ENCODE results near the gene MATCAP1. TPM values are rescaled to one million over a fixed set of nuclear protein-coding genes. Genes with fewer than 3 reads are reported as not detected.
A peak's percentile ranks its signal among the peaks of the same experiment; 100 is the strongest.

The MATCAP1 gene
- total RNA-seq: 10 to 100 TPM; 33.1 to 41.8 TPM
- polyA plus RNA-seq: 10 to 100 TPM; 18.5 to 18.8 TPM
- long read RNA-seq, donor 1, partial matches to known transcripts: 6 of 11 reads
- long read RNA-seq, donor 1, other reads (novel, unspliced or antisense): 0 of 11 reads
- long read RNA-seq, donor 2, partial matches to known transcripts: 0 of 3 reads
- long read RNA-seq, donor 2, other reads (novel, unspliced or antisense): 0 of 3 reads
- long read RNA-seq, donor 3, partial matches to known transcripts: 37 of 40 reads
- long read RNA-seq, donor 3, other reads (novel, unspliced or antisense): 0 of 40 reads
- long read RNA-seq, donor 4, partial matches to known transcripts: 0 of 3 reads
- long read RNA-seq, donor 4, other reads (novel, unspliced or antisense): 0 of 3 reads
- long read RNA-seq, donor 5, transcript KIAA0895L-203 (3 exons, 2,824 nt): major isoform, 5 of 7 reads
- long read RNA-seq, donor 5, partial matches to known transcripts: 0 of 7 reads
- long read RNA-seq, donor 5, other reads (novel, unspliced or antisense): 0 of 7 reads

- peak within 1 kb of the TSS; percentile 59 to 74 for H3K9ac ChIP-seq (ENCODE audit: insufficient read depth in 1 of 2, low read length in 2 of 2)
- peaks cover 0 to 35% (median 12%) of the 10 kb centered on the region in 5 donors for H3K4me1 ChIP-seq (ENCODE audit: control insufficient read depth in 5 of 5, insufficient read depth in 5 of 5, low read length in 5 of 5)
- WGBS, 2 donors: 0 to 1% methylated on average over 73 to 77 of the region's 77 CpGs
- no peak for TF ChIP-seq CTCF (IDR thresholded peaks at IDR 0.05; ENCODE audit: control extremely low read depth, extremely low read depth)
- DNase-seq: peak; percentile 96 to 98 (median 98)
- peak within 1 kb of the TSS; percentile 92 to 95 for H3K27ac ChIP-seq (ENCODE audit: low read depth in 1 of 2, low read length in 1 of 2)
- H3K4me3 ChIP-seq: peak within 1 kb of the TSS; percentile 59
- H3K36me3 ChIP-seq (ENCODE audit: control insufficient read depth in 4 of 4, insufficient read depth in 4 of 4, low read length in 4 of 4): no peaks in the 10 kb centered on the region
- no peaks in the 10 kb centered on the region for H3K9me3 ChIP-seq (ENCODE audit: control insufficient read depth in 4 of 4, insufficient read depth in 3 of 4, low read length in 3 of 4)
- peak; percentile 95 for ATAC-seq (ENCODE audit: insufficient read depth, low FRiP score)
- no peaks in the 10 kb centered on the region for H3K27me3 ChIP-seq (ENCODE audit: control insufficient read depth in 3 of 3, insufficient read depth in 3 of 3, low read length in 2 of 3)
Observed at GRCh38 chr16:67183627-67184452, at the start of gene MATCAP1. TSS of gene MATCAP1 (minus strand) at chr16:67183963. CDS start at chr16:67180610, 3,353 bp downstream.

- no peak for TF ChIP-seq CTCF (IDR thresholded peaks at IDR 0.05; ENCODE audit: control extremely low read depth, extremely low read depth)
- Histone ChIP-seq H3K9me3 (ENCODE audit: control insufficient read depth in 4 of 4, insufficient read depth in 3 of 4, low read length in 3 of 4) (no peaks in the 10 kb centered on the region), H3K9ac (ENCODE audit: insufficient read depth in 1 of 2, low read length in 2 of 2) (no peak overlapping the region), H3K27me3 (ENCODE audit: control insufficient read depth in 3 of 3, insufficient read depth in 3 of 3, low read length in 2 of 3) (no peaks in the 10 kb centered on the region), H3K27ac (ENCODE audit: low read depth in 1 of 2, low read length in 1 of 2) (peak overlapping the region in 1 of 2 donors; percentile 29), H3K36me3 (ENCODE audit: control insufficient read depth in 4 of 4, insufficient read depth in 4 of 4, low read length in 4 of 4) (peaks cover 11 to 67% (median 50%) of the 10 kb centered on the region in 4 donors), H3K4me3 (no peak overlapping the region), H3K4me1 (ENCODE audit: control insufficient read depth in 5 of 5, insufficient read depth in 5 of 5, low read length in 5 of 5) (peaks cover 2 to 12% (median 9%) of the 10 kb centered on the region in 5 donors)
- 88 to 95% methylated on average over 12 of the region's 12 CpGs for WGBS, 2 donors
- ATAC-seq (ENCODE audit: insufficient read depth, low FRiP score): no peak
- no peak for DNase-seq
Observed at GRCh38 chr16:67230809-67231660, 47.3 kb upstream of the MATCAP1 start.

- no peak overlapping the region for H3K4me3 ChIP-seq
- peaks cover 8 to 59% (median 43%) of the 10 kb centered on the region in 4 donors for H3K36me3 ChIP-seq (ENCODE audit: control insufficient read depth in 4 of 4, insufficient read depth in 4 of 4, low read length in 4 of 4)
- H3K27me3 ChIP-seq (ENCODE audit: control insufficient read depth in 3 of 3, insufficient read depth in 3 of 3, low read length in 2 of 3): no peaks in the 10 kb centered on the region
- H3K9me3 ChIP-seq (ENCODE audit: control insufficient read depth in 4 of 4, insufficient read depth in 3 of 4, low read length in 3 of 4): no peaks in the 10 kb centered on the region
- 93 to 95% methylated on average over 32 of the region's 32 CpGs for WGBS, 2 donors
- no peak overlapping the region for H3K9ac ChIP-seq (ENCODE audit: insufficient read depth in 1 of 2, low read length in 2 of 2)
- no peak for DNase-seq
- peaks cover 4 to 18% (median 10%) of the 10 kb centered on the region in 5 donors for H3K4me1 ChIP-seq (ENCODE audit: control insufficient read depth in 5 of 5, insufficient read depth in 5 of 5, low read length in 5 of 5)
- no peak overlapping the region for H3K27ac ChIP-seq (ENCODE audit: low read depth in 1 of 2, low read length in 1 of 2)
- ATAC-seq (ENCODE audit: insufficient read depth, low FRiP score): no peak
- TF ChIP-seq CTCF (IDR thresholded peaks at IDR 0.05; ENCODE audit: control extremely low read depth, extremely low read depth): no peak
Observed at GRCh38 chr16:67229906-67230808, 46.4 kb upstream of the MATCAP1 start.
